OCI-LY7 (cell line): ENCODE results near the gene RPS6KA2.

Experiments
- EZH2phosphoT487 ChIP-seq: fragments of 200-600 bp; sonication (generic); IDR thresholded peaks from 2 replicates; pipeline ENCODE4 v1.6.1; 2018; ENCODE audit warnings: low read depth, borderline replicate concordance, mild to moderate bottlenecking, mixed run types, antibody characterized with exemption, low read length, moderate library complexity, mixed read lengths
- TF ChIP-seq, protein P1 (sequence below): fragments of 200-600 bp; sonication (generic); conservative IDR thresholded peaks from 2 replicates; pipeline ENCODE4 v1.5.1; 2014; ENCODE audit warnings: mild to moderate bottlenecking, antibody characterized with exemption, low read length, moderate library complexity, mixed read lengths

GRCh38 chr6:166453651-166454050 is 173.4 kb downstream of the RPS6KA2 start:
- TF ChIP-seq, protein P1, sequence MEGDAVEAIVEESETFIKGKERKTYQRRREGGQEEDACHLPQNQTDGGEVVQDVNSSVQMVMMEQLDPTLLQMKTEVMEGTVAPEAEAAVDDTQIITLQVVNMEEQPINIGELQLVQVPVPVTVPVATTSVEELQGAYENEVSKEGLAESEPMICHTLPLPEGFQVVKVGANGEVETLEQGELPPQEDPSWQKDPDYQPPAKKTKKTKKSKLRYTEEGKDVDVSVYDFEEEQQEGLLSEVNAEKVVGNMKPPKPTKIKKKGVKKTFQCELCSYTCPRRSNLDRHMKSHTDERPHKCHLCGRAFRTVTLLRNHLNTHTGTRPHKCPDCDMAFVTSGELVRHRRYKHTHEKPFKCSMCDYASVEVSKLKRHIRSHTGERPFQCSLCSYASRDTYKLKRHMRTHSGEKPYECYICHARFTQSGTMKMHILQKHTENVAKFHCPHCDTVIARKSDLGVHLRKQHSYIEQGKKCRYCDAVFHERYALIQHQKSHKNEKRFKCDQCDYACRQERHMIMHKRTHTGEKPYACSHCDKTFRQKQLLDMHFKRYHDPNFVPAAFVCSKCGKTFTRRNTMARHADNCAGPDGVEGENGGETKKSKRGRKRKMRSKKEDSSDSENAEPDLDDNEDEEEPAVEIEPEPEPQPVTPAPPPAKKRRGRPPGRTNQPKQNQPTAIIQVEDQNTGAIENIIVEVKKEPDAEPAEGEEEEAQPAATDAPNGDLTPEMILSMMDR = no peak
- no peak for TF ChIP-seq EZH2phosphoT487
